Common myeloid progenitor, CD34-positive (primary cell): ENCODE measurements around the gene ERAP2.

Source experiments
- CTCF ChIA-PET: fragments of 350-600 bp; sonication (Branson Sonifier 250); formaldehyde crosslinking; loops from one replicate; lab custom pipeline; 2021; ENCODE audit warnings: antibody characterized with exemption; lab: Charles Lee
- POLR2A ChIA-PET: fragments of 350-600 bp; sonication (Branson Sonifier 250); formaldehyde crosslinking; loops from one replicate; lab custom pipeline; 2021; ENCODE audit warnings: antibody characterized with exemption; lab: Charles Lee
- DNase-seq, 3 donors: peaks; one replicate each; pipeline versions ENCODE4 v3.0.0 to v3.0.0-alpha.2; 2013
- H3K27ac ChIP-seq, 2 experiments: 1 replicate in 1 of 2; 2 replicates in 1 of 2; pipeline ENCODE4 v1.7.0; 2013; ENCODE audit warnings: inconsistent platforms in 2 of 2, low read length in 2 of 2, mild to moderate bottlenecking in 2 of 2, low read depth in 1 of 2, moderate library complexity in 1 of 2; ENCODE audit not compliant: severe bottlenecking in 2 of 2, insufficient read depth in 1 of 2, poor library complexity in 1 of 2
- H3K27me3 ChIP-seq, 5 experiments: replicated peaks in 2 of 5; 1 replicate in 3 of 5; 2 replicates in 2 of 5; pipeline versions ENCODE4 v1.6.1 to v1.7.0; 2013; ENCODE audit warnings: low read length in 4 of 5, mild to moderate bottlenecking in 2 of 5, moderate library complexity in 2 of 5, inconsistent platforms in 1 of 5; ENCODE audit not compliant: insufficient read depth in 5 of 5, control insufficient read depth in 4 of 5
- H3K36me3 ChIP-seq, 4 experiments: 1 replicate in 2 of 4; 2 replicates in 2 of 4; pipeline versions ENCODE4 v1.6.1 to v1.7.0; 2013; ENCODE audit warnings: low read length in 3 of 4, control low read depth in 1 of 4, mild to moderate bottlenecking in 1 of 4; ENCODE audit not compliant: control insufficient read depth in 4 of 4, insufficient read depth in 4 of 4
- H3K4me1 ChIP-seq, 4 experiments: 1 replicate in 3 of 4; 2 replicates in 1 of 4; pipeline versions ENCODE4 v1.6.1 to v1.7.1; 2013; ENCODE audit warnings: low read length in 3 of 4, mild to moderate bottlenecking in 3 of 4, control low read depth in 1 of 4, inconsistent platforms in 1 of 4, moderate library complexity in 1 of 4; ENCODE audit not compliant: control insufficient read depth in 4 of 4, insufficient read depth in 4 of 4; ENCODE audit errors: control extremely low read depth in 1 of 4
- H3K4me3 ChIP-seq, 7 experiments: 1 replicate in 4 of 7; 2 replicates in 3 of 7; pipeline versions ENCODE4 v1.5.1 to v1.7.0; 2013; ENCODE audit warnings: mild to moderate bottlenecking in 7 of 7, low read length in 6 of 7, moderate library complexity in 6 of 7, inconsistent platforms in 2 of 7, low read depth in 2 of 7, control low read depth in 1 of 7; ENCODE audit not compliant: insufficient read depth in 4 of 7, control insufficient read depth in 1 of 7; ENCODE audit errors: extremely low read depth in 1 of 7
- H3K9me3 ChIP-seq, 5 experiments: 1 replicate in 4 of 5; 2 replicates in 1 of 5; pipeline versions ENCODE4 v1.6.1 to v1.7.1; 2013; ENCODE audit warnings: low read length in 4 of 5, mild to moderate bottlenecking in 2 of 5, inconsistent platforms in 1 of 5, low read depth in 1 of 5, moderate library complexity in 1 of 5; ENCODE audit not compliant: control insufficient read depth in 4 of 5, insufficient read depth in 2 of 5; ENCODE audit errors: control extremely low read depth in 1 of 5
- WGBS: methylation state at CpG from one replicate; pipeline ENCODE4 v1.1.5; 2013; ENCODE audit not compliant: insufficient coverage; 5-methylcytosine and 5-hydroxymethylcytosine counted together

ERAP2 gene

DNA sequence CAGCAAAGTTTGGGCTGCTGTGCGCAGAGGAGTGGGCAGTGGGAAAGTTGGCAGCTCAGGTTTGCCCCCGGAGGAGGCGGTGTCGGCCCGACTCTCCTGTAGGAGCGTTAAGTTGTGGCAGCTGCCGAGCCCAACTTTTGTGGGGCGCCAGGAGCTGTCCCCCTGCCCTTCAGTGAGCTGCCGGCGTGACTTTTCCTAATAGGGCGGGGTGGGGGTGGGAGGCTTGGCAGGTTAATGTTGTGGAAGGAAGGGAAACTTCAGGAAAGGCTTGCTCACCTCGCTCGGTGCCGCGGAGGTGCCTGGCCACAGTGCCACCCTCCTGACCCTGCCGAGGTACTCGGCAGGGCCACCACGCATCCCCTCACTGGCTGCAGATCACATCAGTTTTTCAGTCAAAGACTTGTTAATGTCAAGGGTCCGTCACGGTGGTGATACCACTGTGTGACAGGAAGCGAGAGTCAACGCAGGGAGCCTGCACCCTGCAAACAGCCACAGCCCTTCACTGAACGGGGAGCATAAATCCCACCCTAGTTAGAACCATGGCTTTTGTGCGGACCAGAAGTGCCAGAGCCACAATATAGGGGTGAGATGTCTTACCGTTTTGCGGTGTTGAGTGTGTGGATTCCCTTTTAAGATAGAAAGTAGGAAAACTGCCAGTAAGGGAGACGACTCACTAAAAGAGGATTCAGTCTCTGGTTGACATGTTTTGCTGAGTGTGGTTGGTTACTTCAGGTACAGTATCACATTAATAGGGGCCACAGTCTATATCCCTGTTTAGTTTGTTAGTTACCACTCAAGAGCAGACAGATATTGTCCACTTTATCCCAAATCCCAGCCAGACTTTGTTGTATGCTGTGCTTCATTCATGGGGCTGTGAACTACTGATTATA, 60.4 kb downstream of the ERAP2 start:
- Histone ChIP-seq H3K9me3 (no peaks in the 10 kb centered on the region), H3K36me3 (peaks cover 0 to 9% (median 2%) of the 10 kb centered on the region in 4 experiments), H3K27me3 (no peaks in the 10 kb centered on the region), H3K4me3 (peak overlapping the region; percentile 81 to 99 (median 93)), H3K4me1 (peaks cover 28 to 53% (median 38%) of the 10 kb centered on the region in 4 experiments), H3K27ac (peak overlapping the region; percentile 62 to 92)
- POLR2A ChIA-PET = interaction anchor here (0.7 to 1.5 kb wide), 4 partner anchors 12 to 129 kb away, joined by 3 to 10 read pairs (median 4); partner anchors contain the start of genes ERAP1 and ERAP2
- CTCF ChIA-PET = interaction anchor here (0.9 to 2.4 kb wide), 10 partner anchors 9 to 130 kb away, joined by 3 to 9 read pairs (median 4); partner anchors contain the start of gene ERAP2
- peak in 2 of 3 donors; percentile 56 to 71 for DNase-seq
- WGBS = 0% methylated on average over 22 of the region's 27 CpGs

GRCh38 chr5:96940586-96940985, 64.3 kb downstream of the ERAP2 start:
- H3K4me1 ChIP-seq = peaks cover 4 to 24% (median 13%) of the 10 kb centered on the region in 4 experiments
- POLR2A ChIA-PET = no interaction called here
- no peak for DNase-seq
- CTCF ChIA-PET = interaction anchor here (0.9 to 1.8 kb wide), 5 partner anchors 11 to 52 kb away, joined by 3 to 5 read pairs (median 4); no protein-coding TSS in a partner anchor
- 100% methylated on average over 3 of the region's 3 CpGs for WGBS
- H3K27me3 ChIP-seq = no peaks in the 10 kb centered on the region
- peaks cover 0 to 12% (median 3%) of the 10 kb centered on the region in 4 experiments for H3K36me3 ChIP-seq
- no peaks in the 10 kb centered on the region for H3K9me3 ChIP-seq
- no peak overlapping the region for H3K27ac ChIP-seq
- H3K4me3 ChIP-seq = no peak overlapping the region

DNA sequence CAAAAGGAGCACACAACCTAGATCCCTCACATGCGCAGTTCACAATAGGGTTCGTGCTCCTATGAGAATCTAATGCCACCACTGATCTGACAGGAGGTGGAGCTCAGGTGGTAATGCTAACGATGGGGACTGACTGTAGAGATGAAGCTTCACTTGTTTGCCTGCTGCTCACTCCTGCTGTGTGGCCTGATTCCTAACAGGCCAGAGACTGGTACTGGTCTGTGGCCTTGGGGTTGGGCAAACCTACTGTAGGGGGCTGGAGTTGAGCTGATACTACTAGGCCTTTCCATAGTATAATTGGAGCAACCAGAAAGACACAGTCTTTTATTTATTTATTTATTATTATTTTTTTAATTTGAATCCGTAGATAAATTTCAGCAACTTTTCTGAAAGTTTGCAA, 64.8 kb downstream of the ERAP2 start:
- Histone ChIP-seq H3K36me3 (peaks cover 0 to 12% (median 3%) of the 10 kb centered on the region in 4 experiments), H3K4me1 (peaks cover 4 to 24% (median 13%) of the 10 kb centered on the region in 4 experiments), H3K27me3 (no peaks in the 10 kb centered on the region), H3K27ac (no peak overlapping the region), H3K9me3 (no peaks in the 10 kb centered on the region), H3K4me3 (no peak overlapping the region)
- ChIA-PET POLR2A (interaction anchor here (0.6 kb wide), 1 partner anchor 35 kb away, joined by 4 read pairs; no protein-coding TSS in a partner anchor), CTCF (interaction anchor here (0.9 to 1.8 kb wide), 6 partner anchors 10 to 52 kb away, joined by 3 to 5 read pairs (median 4); no protein-coding TSS in a partner anchor)
- no peak for DNase-seq
- WGBS = 81% methylated on average over 3 of the region's 4 CpGs

- 100% methylated on average over 2 of the region's 9 CpGs for WGBS
- Histone ChIP-seq H3K4me1 (peaks cover 2 to 18% (median 9%) of the 10 kb centered on the region in 4 experiments), H3K9me3 (no peaks in the 10 kb centered on the region), H3K27me3 (no peaks in the 10 kb centered on the region), H3K36me3 (peaks cover 0 to 12% (median 3%) of the 10 kb centered on the region in 4 experiments), H3K27ac (no peak overlapping the region), H3K4me3 (no peak overlapping the region)
- CTCF ChIA-PET = interaction anchor here (1.0 to 1.8 kb wide), 3 partner anchors 9 to 73 kb away, joined by 3 to 5 read pairs (median 4); no protein-coding TSS in a partner anchor
- DNase-seq = no peak
- POLR2A ChIA-PET = no interaction called here
Measured at GRCh38 chr5:96942078-96942477, 65.8 kb downstream of the ERAP2 start.

- Histone ChIP-seq H3K4me3 (no peak overlapping the region), H3K27me3 (no peaks in the 10 kb centered on the region), H3K36me3 (peaks cover 0 to 12% (median 3%) of the 10 kb centered on the region in 4 experiments), H3K9me3 (no peaks in the 10 kb centered on the region), H3K4me1 (peaks cover 0 to 10% (median 2%) of the 10 kb centered on the region in 4 experiments), H3K27ac (no peak overlapping the region)
- WGBS = 100% methylated on average over 1 of the region's 1 CpG
- ChIA-PET POLR2A (no interaction called here), CTCF (interaction anchor here (1.4 kb wide), 1 partner anchor 44 kb away, joined by 5 read pairs; no protein-coding TSS in a partner anchor)
- DNase-seq = no peak
Measured at GRCh38 chr5:96942911-96943310, 66.6 kb downstream of the ERAP2 start.

- Histone ChIP-seq H3K4me3 (no peak overlapping the region), H3K9me3 (no peaks in the 10 kb centered on the region), H3K27me3 (no peaks in the 10 kb centered on the region), H3K36me3 (peaks cover 0 to 8% (median 3%) of the 10 kb centered on the region in 4 experiments), H3K4me1 (peaks cover 0 to 2% (median 0%) of the 10 kb centered on the region in 4 experiments), H3K27ac (no peak overlapping the region)
- ChIA-PET POLR2A (no interaction called here), CTCF (interaction anchor here (1.4 kb wide), 1 partner anchor 43 kb away, joined by 5 read pairs; no protein-coding TSS in a partner anchor)
- DNase-seq = no peak
- WGBS = no CpG with 5 or more reads among the region's 1 CpG
Measured at GRCh38 chr5:96943799-96944198, 67.5 kb downstream of the ERAP2 start.
